Measurements from ENCODE around the gene NPB. TPM values are rescaled to one million over a fixed set of nuclear protein-coding genes. Genes with fewer than 3 reads are reported as not detected.

Gene NPB
- total RNA-seq, 1 donor from 2014 or later = 0.26 TPM

DNA sequence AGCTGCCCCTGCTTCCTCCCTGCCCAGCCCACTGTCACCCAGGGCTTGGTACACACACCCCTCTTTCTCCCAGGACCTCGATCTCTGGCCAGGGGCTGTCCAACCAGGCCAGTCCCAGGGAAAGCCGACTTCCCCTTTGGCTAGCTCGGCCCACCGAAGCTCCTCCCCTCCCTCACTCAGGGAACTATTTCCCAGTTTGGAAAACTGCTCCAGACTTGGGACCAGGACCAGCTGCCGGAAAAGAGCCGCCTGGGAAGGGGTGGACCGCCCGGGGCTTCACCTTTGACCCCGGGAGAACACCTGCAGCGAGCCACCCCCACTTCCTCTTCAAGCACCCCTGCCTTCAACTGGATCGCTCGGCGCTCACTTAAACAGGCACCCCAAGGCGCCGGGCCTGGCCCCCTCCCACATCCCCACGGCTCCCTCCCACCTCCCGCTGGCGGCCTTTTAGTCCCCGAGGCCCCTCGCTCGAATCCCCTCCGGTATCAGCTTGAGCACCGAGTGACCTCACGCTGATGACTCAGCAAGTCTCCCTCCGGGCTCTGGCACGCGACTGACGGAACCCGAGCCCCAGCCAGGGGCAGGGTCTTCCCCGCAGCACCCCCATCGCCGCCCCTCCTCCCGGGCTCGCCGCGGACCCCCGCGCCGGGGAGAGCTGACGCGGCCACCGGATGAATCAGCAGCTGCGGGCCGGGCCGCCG, 24.6 kb downstream of the NPB start:
- TF ChIP-seq CTCF (IDR thresholded peaks at IDR 0.05; ENCODE audit: insufficient read depth, low read length, severe bottlenecking) = no peak
- peak; percentile 40 for DNase-seq (ENCODE audit: low read depth)
- no peak for FAIRE-seq

GRCh38 chr17:81927152-81927652, 25.2 kb downstream of the NPB start:
- FAIRE-seq (no peak), DNase-seq (ENCODE audit: low read depth) (no peak)
- peak overlapping the region; percentile 72 for H3K4me3 ChIP-seq (ENCODE audit: low read depth, low read length)
- H3K27me3 ChIP-seq (ENCODE audit: control insufficient read depth, insufficient read depth, low read length) = no peaks in the 10 kb centered on the region
- no peak for TF ChIP-seq CTCF (IDR thresholded peaks at IDR 0.05; ENCODE audit: insufficient read depth, low read length, severe bottlenecking)
- H3K36me3 ChIP-seq (ENCODE audit: control insufficient read depth, insufficient read depth, low read length) = peaks cover 1% of the 10 kb centered on the region

More for the DNA sequence above, 24.6 kb downstream of the NPB start:
- Histone ChIP-seq H3K27me3 (ENCODE audit: control insufficient read depth, insufficient read depth, low read length) (no peaks in the 10 kb centered on the region), H3K4me3 (ENCODE audit: low read depth, low read length) (peak overlapping the region; percentile 72), H3K36me3 (ENCODE audit: control insufficient read depth, insufficient read depth, low read length) (peaks cover 5% of the 10 kb centered on the region)

DNA sequence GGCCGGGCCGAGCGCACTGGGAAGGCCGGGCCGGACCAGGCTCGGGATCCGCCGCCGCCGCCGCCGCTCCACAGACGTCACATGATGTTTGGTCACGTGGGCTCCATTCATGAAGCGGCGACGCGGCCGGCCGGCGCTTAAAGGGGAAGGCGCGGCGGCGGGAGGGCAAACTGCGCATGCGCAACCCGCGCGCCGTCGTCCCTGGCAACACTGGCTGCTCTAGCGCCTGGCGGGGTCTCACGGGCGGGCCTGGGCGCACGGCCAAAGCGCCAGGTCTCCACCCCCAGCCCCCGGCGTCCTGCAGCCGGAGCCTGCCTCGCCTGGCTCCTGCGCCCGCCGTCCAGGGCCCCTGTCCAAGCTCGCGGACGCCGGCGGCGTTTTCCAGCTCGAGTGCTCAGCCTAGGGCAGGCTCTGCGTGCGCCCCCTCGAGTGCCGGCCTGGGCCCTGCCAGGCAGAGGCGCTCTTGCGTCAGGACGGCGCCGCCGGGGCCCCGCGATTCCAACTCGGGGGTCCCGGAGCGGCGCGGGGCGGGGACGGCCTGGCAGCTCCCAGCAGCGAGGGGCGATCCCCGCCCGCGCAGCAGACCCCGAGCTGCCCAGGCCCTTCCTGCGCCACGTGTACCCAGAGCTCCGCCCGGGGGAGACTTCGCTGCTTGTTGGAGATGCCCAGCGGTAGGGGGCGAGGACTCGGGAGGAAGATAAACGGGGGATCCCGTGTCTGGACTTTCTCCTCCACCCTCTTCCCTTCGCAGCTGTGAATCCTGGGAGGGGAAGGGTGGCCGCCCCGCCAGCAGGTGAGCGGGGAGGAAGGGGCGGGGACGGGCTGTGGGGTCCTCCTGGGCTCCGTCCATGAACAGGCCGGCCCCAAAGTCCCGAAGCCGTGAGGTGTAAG, 25.9 kb downstream of the NPB start, which contains the start of gene MAFG:
Gene MAFG, minus strand, starts transcription at position 83 of the 891 bp plus-strand sequence. CDS start 4,550 bp downstream, outside the sequence.
- Histone ChIP-seq H3K27me3 (ENCODE audit: control insufficient read depth, insufficient read depth, low read length) (no peaks in the 10 kb centered on the region), H3K36me3 (ENCODE audit: control insufficient read depth, insufficient read depth, low read length) (no peaks in the 10 kb centered on the region), H3K4me3 (ENCODE audit: low read depth, low read length) (peak within 1 kb of the TSS; percentile 72)
- no peak for TF ChIP-seq CTCF (IDR thresholded peaks at IDR 0.05; ENCODE audit: insufficient read depth, low read length, severe bottlenecking)
- DNase-seq (ENCODE audit: low read depth) = peak; percentile 67
- no peak for FAIRE-seq

- H3K36me3 ChIP-seq (ENCODE audit: control insufficient read depth, insufficient read depth, low read length) = no peaks in the 10 kb centered on the region
- H3K4me3 ChIP-seq (ENCODE audit: low read depth, low read length) = peak overlapping the region; percentile 72
- DNase-seq (ENCODE audit: low read depth) (no peak), FAIRE-seq (no peak)
- no peaks in the 10 kb centered on the region for H3K27me3 ChIP-seq (ENCODE audit: control insufficient read depth, insufficient read depth, low read length)
- no peak for TF ChIP-seq CTCF (IDR thresholded peaks at IDR 0.05; ENCODE audit: insufficient read depth, low read length, severe bottlenecking)
Observed at GRCh38 chr17:81928544-81929252, 26.7 kb downstream of the NPB start.

DNA sequence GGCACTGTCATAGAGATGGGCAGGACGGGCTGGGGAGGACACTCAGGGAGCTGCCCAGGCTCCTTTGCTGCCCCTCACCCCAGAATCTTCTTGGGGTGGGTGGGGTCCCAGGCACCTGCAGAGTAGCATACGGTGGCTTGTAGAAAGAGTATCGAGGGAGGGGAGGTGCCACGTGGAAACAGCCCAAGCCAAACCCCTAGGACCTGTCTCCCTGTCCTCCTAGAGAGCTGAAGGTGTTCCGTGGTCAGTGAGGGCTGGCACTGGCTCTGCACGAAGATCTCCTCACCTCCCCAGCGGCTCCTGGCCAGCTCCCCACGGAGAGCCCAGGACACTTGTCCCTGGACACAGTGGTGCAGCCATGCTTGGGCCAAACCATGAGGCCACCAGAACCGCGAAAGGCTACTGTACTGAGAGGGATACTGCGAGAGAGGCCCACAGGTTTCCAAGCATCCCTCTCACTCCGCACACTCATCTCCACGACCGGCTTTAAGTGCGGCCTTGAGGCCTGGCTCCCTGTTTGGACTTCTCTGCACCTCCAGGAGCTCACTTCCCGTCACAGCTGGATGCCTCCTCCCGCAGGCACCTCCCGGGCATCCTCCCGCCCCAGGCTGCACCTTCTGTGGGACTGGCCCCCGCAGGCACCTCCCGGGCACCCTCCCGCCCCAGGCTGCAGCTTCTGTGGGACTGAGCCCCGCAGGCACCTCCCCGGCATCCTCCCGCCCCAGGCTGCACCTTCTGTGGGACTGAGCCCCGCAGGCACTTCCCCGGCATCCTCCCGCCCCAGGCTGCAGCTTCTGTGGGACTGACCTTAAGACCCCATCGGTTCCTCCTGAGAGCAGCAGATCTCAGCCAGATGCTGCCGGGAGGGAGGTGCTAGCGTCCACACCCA, 27.5 kb downstream of the NPB start:
- TF ChIP-seq CTCF (IDR thresholded peaks at IDR 0.05; ENCODE audit: insufficient read depth, low read length, severe bottlenecking) = no peak
- no peak for FAIRE-seq
- H3K36me3 ChIP-seq (ENCODE audit: control insufficient read depth, insufficient read depth, low read length) = peaks cover 2% of the 10 kb centered on the region
- H3K4me3 ChIP-seq (ENCODE audit: low read depth, low read length) = no peak overlapping the region
- no peaks in the 10 kb centered on the region for H3K27me3 ChIP-seq (ENCODE audit: control insufficient read depth, insufficient read depth, low read length)
- DNase-seq (ENCODE audit: low read depth) = no peak
